Measurements from ENCODE around the gene MANSC1. TPM values are rescaled to one million over a fixed set of nuclear protein-coding genes. Genes with fewer than 3 reads are reported as not detected.

MANSC1 gene
- 3.1 TPM for polyA plus RNA-seq (2013, experiment 1 of 2)
- 3.5 TPM for polyA plus RNA-seq (2013, experiment 2 of 2)

DNA sequence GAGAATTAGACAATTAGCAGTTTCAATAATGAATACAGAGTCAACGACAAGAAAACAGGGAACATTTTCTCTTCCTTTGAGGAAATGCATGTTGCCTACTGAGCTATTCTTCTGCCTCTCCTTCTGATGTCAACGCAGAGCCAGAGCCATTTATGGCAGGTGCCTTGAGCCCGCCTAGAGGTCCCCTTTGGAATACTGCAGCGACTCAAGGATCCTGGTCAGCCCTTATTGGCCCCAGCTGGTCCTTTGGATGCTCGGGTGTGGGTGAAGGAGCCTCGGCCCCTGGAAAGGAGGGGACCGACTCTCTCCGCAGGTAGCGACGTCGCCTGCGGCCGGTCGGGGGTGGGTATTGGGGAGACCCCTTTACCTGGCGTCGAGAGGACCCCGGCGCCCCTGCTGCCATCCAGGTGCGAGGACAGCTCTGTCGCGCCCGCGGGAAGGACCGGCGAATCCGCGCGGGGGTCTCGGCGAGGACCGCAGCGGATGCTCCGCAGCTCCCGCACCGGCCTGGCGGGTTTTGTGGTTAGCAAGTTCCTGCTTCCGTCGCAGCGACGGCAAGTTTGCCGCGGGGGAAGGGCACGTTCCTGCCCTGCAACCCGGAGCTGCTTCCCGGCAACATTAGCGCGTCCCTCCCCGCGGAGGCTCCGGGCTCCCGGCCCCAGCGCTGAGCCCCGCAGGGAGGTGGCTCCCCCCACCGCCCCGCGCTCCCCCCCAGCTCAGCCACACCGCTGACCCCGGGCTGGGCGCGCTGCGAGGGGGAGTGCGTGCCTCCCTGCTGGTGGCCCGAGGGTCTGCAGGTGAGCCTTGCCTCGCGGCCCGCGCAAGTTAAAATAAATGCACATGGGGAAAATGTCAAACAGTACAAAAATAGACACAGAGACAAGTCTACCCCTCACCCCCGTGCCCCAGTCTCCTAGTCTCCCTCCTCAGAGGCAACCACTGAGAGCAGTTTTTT, at the start of gene MANSC1:
Gene MANSC1, minus strand, starts transcription at position 532 of the 955 bp plus-strand sequence. CDS start 6,928 bp downstream, outside the sequence.
- no CpG with 5 or more reads among the region's 68 CpGs for WGBS (ENCODE audit: extremely low coverage, insufficient coverage, low lambda C conversion rate)
- Histone ChIP-seq H4K8ac (ENCODE audit: low read depth, low read length) (no peak within 1 kb of the TSS), H3K9ac (ENCODE audit: low read length) (peak within 1 kb of the TSS; percentile 56), H4K5ac (ENCODE audit: low read length) (no peak within 1 kb of the TSS), H3K27me3 (ENCODE audit: insufficient read depth, low read length, poor library complexity) (no peaks in the 10 kb centered on the region), H3K4ac (ENCODE audit: low read depth, low read length) (no peak within 1 kb of the TSS), H3K4me3 (ENCODE audit: low read length) (peak within 1 kb of the TSS; percentile 26), H2BK15ac (replicated peaks; ENCODE audit: low read depth) (no peak within 1 kb of the TSS), H3K79me2 (ENCODE audit: control insufficient read depth, insufficient read depth, low read length) (no peaks in the 10 kb centered on the region), H3K18ac (ENCODE audit: low read length) (peak within 1 kb of the TSS; percentile 13), H3K79me1 (ENCODE audit: low read length) (no peaks in the 10 kb centered on the region), H2BK5ac (ENCODE audit: low read length) (no peak within 1 kb of the TSS), H2BK120ac (ENCODE audit: low read depth, low read length) (no peak within 1 kb of the TSS), H3K56ac (ENCODE audit: low read length) (peak within 1 kb of the TSS; percentile 89), H2AK5ac (ENCODE audit: low read length) (no peak within 1 kb of the TSS), H3K4me2 (ENCODE audit: low read length) (peak within 1 kb of the TSS; percentile 59), H3K23ac (ENCODE audit: low read length) (no peak within 1 kb of the TSS), H3K4me1 (ENCODE audit: control insufficient read depth, low read depth, low read length) (no peaks in the 10 kb centered on the region), H3K27ac (ENCODE audit: low read depth, low read length) (no peak within 1 kb of the TSS), H3K36me3 (ENCODE audit: control insufficient read depth, insufficient read depth, low read length) (no peaks in the 10 kb centered on the region)
- DNase-seq = peak; percentile 82

GRCh38 chr12:12399161-12399560, 49.1 kb upstream of the MANSC1 start:
- Histone ChIP-seq H2BK15ac (replicated peaks; ENCODE audit: low read depth) (no peak overlapping the region), H2BK5ac (ENCODE audit: low read length) (no peak overlapping the region), H3K27ac (ENCODE audit: low read depth, low read length) (no peak overlapping the region), H4K8ac (ENCODE audit: low read depth, low read length) (no peak overlapping the region), H3K4ac (ENCODE audit: low read depth, low read length) (no peak overlapping the region), H3K79me1 (ENCODE audit: low read length) (no peaks in the 10 kb centered on the region), H4K5ac (ENCODE audit: low read length) (no peak overlapping the region), H3K27me3 (ENCODE audit: insufficient read depth, low read length, poor library complexity) (no peaks in the 10 kb centered on the region), H3K9ac (ENCODE audit: low read length) (no peak overlapping the region), H2AK5ac (ENCODE audit: low read length) (no peak overlapping the region), H3K36me3 (ENCODE audit: control insufficient read depth, insufficient read depth, low read length) (no peaks in the 10 kb centered on the region), H2BK120ac (ENCODE audit: low read depth, low read length) (no peak overlapping the region), H3K4me1 (ENCODE audit: control insufficient read depth, low read depth, low read length) (no peaks in the 10 kb centered on the region), H3K4me2 (ENCODE audit: low read length) (no peak overlapping the region), H3K18ac (ENCODE audit: low read length) (no peak overlapping the region), H3K79me2 (ENCODE audit: control insufficient read depth, insufficient read depth, low read length) (no peaks in the 10 kb centered on the region), H3K23ac (ENCODE audit: low read length) (no peak overlapping the region), H3K4me3 (ENCODE audit: low read length) (no peak overlapping the region), H3K56ac (ENCODE audit: low read length) (no peak overlapping the region)
- no peak for DNase-seq
- WGBS (ENCODE audit: extremely low coverage, insufficient coverage, low lambda C conversion rate) = no CpG with 5 or more reads among the region's 1 CpG

GRCh38 chr12:12398026-12398859, 48.2 kb upstream of the MANSC1 start:
- no peak overlapping the region for H3K23ac ChIP-seq (ENCODE audit: low read length)
- H2BK5ac ChIP-seq (ENCODE audit: low read length) = no peak overlapping the region
- no peak overlapping the region for H2BK120ac ChIP-seq (ENCODE audit: low read depth, low read length)
- H3K4me2 ChIP-seq (ENCODE audit: low read length) = no peak overlapping the region
- H4K8ac ChIP-seq (ENCODE audit: low read depth, low read length) = no peak overlapping the region
- H3K27me3 ChIP-seq (ENCODE audit: insufficient read depth, low read length, poor library complexity) = no peaks in the 10 kb centered on the region
- H3K4me3 ChIP-seq (ENCODE audit: low read length) = no peak overlapping the region
- no peak overlapping the region for H3K56ac ChIP-seq (ENCODE audit: low read length)
- H3K36me3 ChIP-seq (ENCODE audit: control insufficient read depth, insufficient read depth, low read length) = no peaks in the 10 kb centered on the region
- H2BK15ac ChIP-seq (replicated peaks; ENCODE audit: low read depth) = no peak overlapping the region
- DNase-seq = no peak
- H3K4ac ChIP-seq (ENCODE audit: low read depth, low read length) = no peak overlapping the region
- no CpG with 5 or more reads among the region's 7 CpGs for WGBS (ENCODE audit: extremely low coverage, insufficient coverage, low lambda C conversion rate)
- H3K4me1 ChIP-seq (ENCODE audit: control insufficient read depth, low read depth, low read length) = no peaks in the 10 kb centered on the region
- no peaks in the 10 kb centered on the region for H3K79me1 ChIP-seq (ENCODE audit: low read length)
- H3K79me2 ChIP-seq (ENCODE audit: control insufficient read depth, insufficient read depth, low read length) = no peaks in the 10 kb centered on the region
- H3K18ac ChIP-seq (ENCODE audit: low read length) = no peak overlapping the region
- no peak overlapping the region for H4K5ac ChIP-seq (ENCODE audit: low read length)
- no peak overlapping the region for H2AK5ac ChIP-seq (ENCODE audit: low read length)
- no peak overlapping the region for H3K27ac ChIP-seq (ENCODE audit: low read depth, low read length)
- H3K9ac ChIP-seq (ENCODE audit: low read length) = no peak overlapping the region

DNA sequence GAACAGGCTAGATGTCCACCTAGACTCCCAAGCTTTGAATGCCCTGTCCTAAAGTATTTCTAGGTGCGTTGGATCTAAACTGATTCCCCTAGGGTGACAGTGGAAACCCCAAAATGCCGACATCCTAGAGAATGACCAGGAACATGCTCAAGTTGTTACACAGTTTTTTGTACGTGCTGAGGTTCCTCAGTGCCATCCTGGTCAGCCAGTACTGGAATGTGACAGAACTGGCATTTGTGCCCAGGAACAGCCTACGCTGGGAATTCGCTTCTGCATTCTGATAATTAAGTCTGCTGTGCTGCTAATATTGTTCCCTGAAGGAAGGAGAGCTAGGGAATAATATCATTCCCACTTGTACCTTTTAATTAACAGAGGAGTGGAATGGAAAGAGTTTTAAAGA, 47.1 kb upstream of the MANSC1 start:
- no peaks in the 10 kb centered on the region for H3K36me3 ChIP-seq (ENCODE audit: control insufficient read depth, insufficient read depth, low read length)
- no peak overlapping the region for H3K56ac ChIP-seq (ENCODE audit: low read length)
- no peak overlapping the region for H3K23ac ChIP-seq (ENCODE audit: low read length)
- H4K8ac ChIP-seq (ENCODE audit: low read depth, low read length) = no peak overlapping the region
- H3K4me3 ChIP-seq (ENCODE audit: low read length) = no peak overlapping the region
- H3K79me1 ChIP-seq (ENCODE audit: low read length) = no peaks in the 10 kb centered on the region
- H3K27ac ChIP-seq (ENCODE audit: low read depth, low read length) = no peak overlapping the region
- WGBS (ENCODE audit: extremely low coverage, insufficient coverage, low lambda C conversion rate) = no CpG with 5 or more reads among the region's 5 CpGs
- no peak overlapping the region for H2BK5ac ChIP-seq (ENCODE audit: low read length)
- H3K27me3 ChIP-seq (ENCODE audit: insufficient read depth, low read length, poor library complexity) = no peaks in the 10 kb centered on the region
- H3K4me1 ChIP-seq (ENCODE audit: control insufficient read depth, low read depth, low read length) = no peaks in the 10 kb centered on the region
- H3K9ac ChIP-seq (ENCODE audit: low read length) = no peak overlapping the region
- H3K4me2 ChIP-seq (ENCODE audit: low read length) = no peak overlapping the region
- H4K5ac ChIP-seq (ENCODE audit: low read length) = no peak overlapping the region
- no peak overlapping the region for H3K18ac ChIP-seq (ENCODE audit: low read length)
- H3K79me2 ChIP-seq (ENCODE audit: control insufficient read depth, insufficient read depth, low read length) = no peaks in the 10 kb centered on the region
- no peak overlapping the region for H2BK15ac ChIP-seq (replicated peaks; ENCODE audit: low read depth)
- H2AK5ac ChIP-seq (ENCODE audit: low read length) = no peak overlapping the region
- DNase-seq = no peak
- H2BK120ac ChIP-seq (ENCODE audit: low read depth, low read length) = no peak overlapping the region
- H3K4ac ChIP-seq (ENCODE audit: low read depth, low read length) = no peak overlapping the region

DNA sequence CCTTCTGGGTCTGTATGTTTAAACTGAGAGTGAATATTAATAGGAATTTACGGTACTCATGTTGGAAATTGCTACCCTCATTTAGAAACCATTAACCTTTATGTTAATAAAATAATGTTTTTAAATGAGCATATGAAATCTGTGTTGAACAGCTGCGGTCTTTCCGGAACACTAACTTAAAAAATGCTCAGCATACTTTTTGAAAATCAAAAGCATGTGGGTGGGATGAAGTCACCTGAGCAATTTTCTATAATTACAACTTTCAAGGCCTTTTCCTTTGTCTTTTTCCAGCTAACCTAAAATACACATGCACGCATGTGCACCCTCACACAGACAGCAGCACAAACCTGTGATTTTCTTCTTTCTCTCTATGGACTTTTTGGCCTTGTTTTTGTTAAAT, 46.7 kb upstream of the MANSC1 start:
- H3K23ac ChIP-seq (ENCODE audit: low read length) = no peak overlapping the region
- no peak overlapping the region for H3K27ac ChIP-seq (ENCODE audit: low read depth, low read length)
- H3K79me1 ChIP-seq (ENCODE audit: low read length) = no peaks in the 10 kb centered on the region
- no peaks in the 10 kb centered on the region for H3K27me3 ChIP-seq (ENCODE audit: insufficient read depth, low read length, poor library complexity)
- H3K56ac ChIP-seq (ENCODE audit: low read length) = no peak overlapping the region
- H3K36me3 ChIP-seq (ENCODE audit: control insufficient read depth, insufficient read depth, low read length) = no peaks in the 10 kb centered on the region
- H2BK15ac ChIP-seq (replicated peaks; ENCODE audit: low read depth) = no peak overlapping the region
- no peak overlapping the region for H4K5ac ChIP-seq (ENCODE audit: low read length)
- DNase-seq = no peak
- no peak overlapping the region for H3K4ac ChIP-seq (ENCODE audit: low read depth, low read length)
- H3K79me2 ChIP-seq (ENCODE audit: control insufficient read depth, insufficient read depth, low read length) = no peaks in the 10 kb centered on the region
- no peaks in the 10 kb centered on the region for H3K4me1 ChIP-seq (ENCODE audit: control insufficient read depth, low read depth, low read length)
- no peak overlapping the region for H2BK120ac ChIP-seq (ENCODE audit: low read depth, low read length)
- no peak overlapping the region for H2BK5ac ChIP-seq (ENCODE audit: low read length)
- H4K8ac ChIP-seq (ENCODE audit: low read depth, low read length) = no peak overlapping the region
- WGBS (ENCODE audit: extremely low coverage, insufficient coverage, low lambda C conversion rate) = no CpG with 5 or more reads among the region's 4 CpGs
- no peak overlapping the region for H3K18ac ChIP-seq (ENCODE audit: low read length)
- H3K9ac ChIP-seq (ENCODE audit: low read length) = no peak overlapping the region
- H2AK5ac ChIP-seq (ENCODE audit: low read length) = no peak overlapping the region
- no peak overlapping the region for H3K4me3 ChIP-seq (ENCODE audit: low read length)
- no peak overlapping the region for H3K4me2 ChIP-seq (ENCODE audit: low read length)

Data from mesendoderm (in vitro differentiated cells).